Measurements from ENCODE around the gene TRNT1.

The TRNT1 gene

GRCh38 chr3:3113042-3113709 is 13.6 kb upstream of the TRNT1 start:
- no peak for DNase-seq

- DNase-seq = no peak
Measured at GRCh38 chr3:3117651-3118050, 9.1 kb upstream of the TRNT1 start.

- DNase-seq = no peak
Measured at GRCh38 chr3:3119393-3119851, 7.3 kb upstream of the TRNT1 start.

- DNase-seq = no peak
Measured at GRCh38 chr3:3125977-3126376, 763 bp upstream of the TRNT1 start.

GRCh38 chr3:3127432-3128010 is 781 bp downstream of the TRNT1 start:
- no peak for DNase-seq

DNA sequence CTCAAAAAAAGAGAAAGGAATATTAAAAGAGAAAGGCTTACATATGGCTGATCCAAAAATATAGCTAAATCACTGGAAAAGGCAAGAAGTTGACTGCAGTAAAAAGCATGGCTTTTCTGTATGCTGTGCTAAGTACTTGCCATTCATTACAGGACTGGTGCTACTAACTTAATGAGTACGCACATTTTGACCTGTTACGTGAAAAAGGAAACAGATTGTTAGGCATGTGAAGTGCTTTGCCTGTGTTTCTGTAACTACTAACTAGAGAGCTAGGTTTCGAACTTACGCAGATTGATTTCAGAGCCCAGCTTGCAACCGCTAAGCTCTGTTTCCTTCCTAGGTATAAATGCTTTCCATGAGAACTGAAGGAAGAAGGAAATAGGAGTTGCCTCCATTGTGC is 2.8 kb downstream of the TRNT1 start:
- no peak for DNase-seq

GRCh38 chr3:3133500-3133899 is 6.8 kb downstream of the TRNT1 start:
- DNase-seq = no peak

- DNase-seq = no peak
Measured at GRCh38 chr3:3134750-3135448, 8.2 kb downstream of the TRNT1 start.

DNA sequence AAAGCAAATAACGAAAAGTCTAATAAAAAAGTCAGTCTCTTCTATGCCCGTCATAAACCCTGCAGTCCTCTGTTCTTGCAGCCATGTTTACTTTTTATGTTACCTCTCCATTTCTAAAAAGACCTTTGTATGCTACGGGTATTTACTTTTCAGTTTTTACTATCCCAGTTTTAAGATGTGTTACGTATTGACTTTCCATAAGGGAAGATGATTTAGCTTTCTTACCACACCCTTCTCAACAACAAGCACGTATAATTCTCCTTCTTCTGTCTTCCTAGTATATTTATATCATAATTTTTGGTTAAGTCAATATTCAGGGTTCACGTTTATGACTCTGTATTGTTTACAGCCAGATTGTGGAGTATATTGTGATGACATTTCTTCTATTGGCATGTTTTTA is 10.8 kb downstream of the TRNT1 start:
- no peak for DNase-seq

DNA sequence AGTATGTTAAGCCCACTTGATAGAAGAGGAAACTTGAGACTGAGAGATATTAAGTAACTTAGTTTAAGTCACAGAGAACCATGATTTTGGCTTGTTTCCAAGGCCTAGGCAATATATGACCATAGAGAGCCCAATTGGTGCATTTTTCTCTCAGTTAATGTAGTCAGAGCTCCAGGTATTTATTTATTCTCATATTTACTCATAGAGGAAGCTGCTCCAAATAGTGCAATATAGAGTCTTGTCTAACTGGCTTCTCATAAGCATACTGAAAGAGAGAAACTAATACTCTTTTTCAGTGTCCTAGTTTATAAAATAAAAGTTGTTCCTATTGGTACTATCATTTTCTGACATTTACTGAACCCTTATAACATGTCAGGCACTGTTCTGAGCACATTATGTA is 15.2 kb downstream of the TRNT1 start:
- DNase-seq = no peak

DNA sequence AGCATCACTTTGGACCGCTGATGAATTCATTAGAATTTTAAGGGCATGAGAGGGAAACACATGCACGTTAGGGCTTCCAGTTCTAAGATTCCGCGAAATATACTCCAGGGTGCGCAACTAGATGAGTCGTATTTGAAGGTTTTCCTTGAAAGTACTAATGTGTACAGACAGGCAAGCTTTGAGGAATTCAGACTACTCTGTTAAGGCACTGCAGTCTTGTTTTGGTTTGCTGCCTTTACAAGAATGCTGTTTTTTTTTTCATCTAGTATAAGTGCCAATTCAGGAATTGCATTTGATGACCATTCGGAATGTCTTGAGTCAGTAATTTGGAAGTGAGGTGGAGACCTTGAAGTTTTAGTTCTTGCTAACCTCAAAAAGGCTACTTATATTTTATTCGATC is 19.1 kb downstream of the TRNT1 start:
- DNase-seq = no peak

DNA sequence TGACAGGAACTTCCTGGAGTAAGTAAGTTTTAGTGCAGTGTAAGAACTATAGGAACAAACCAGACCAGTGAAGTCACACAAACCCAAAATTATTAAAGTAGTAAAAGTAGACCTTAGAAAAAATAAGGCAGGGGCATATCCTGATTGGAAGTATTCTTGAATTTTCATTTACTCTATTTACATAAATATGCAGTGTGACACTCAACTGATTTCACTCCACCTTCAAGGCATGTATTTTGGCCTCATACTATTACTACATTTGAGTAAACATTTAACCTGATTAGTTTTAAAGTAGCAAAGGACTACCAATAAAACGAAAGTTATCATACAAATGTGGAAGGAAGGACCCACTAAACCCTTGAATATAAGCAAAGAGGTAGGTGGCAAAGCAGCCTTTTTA is 22.8 kb downstream of the TRNT1 start:
- DNase-seq = no peak

DNA sequence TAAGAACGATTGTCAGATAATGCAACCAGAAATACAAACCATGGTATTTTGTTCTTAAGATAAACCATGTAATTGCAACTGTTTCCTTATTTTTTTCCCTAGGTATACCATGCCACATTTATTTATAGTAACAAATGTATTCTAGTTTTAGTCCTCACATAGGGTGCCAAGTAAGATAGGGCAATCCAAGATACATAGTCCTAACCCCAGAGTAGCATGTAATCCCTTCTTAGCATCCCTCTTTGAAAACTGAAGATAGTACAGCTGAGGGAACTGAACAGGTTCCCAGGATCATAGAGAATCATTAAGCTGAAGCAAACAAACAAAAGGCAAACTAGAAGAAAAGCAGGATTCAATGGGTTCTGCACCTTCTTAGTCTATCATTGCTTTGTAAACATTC is 24.8 kb downstream of the TRNT1 start:
- no peak for DNase-seq

- DNase-seq = no peak
Measured at GRCh38 chr3:3154879-3155610, 28.3 kb downstream of the TRNT1 start.

DNA sequence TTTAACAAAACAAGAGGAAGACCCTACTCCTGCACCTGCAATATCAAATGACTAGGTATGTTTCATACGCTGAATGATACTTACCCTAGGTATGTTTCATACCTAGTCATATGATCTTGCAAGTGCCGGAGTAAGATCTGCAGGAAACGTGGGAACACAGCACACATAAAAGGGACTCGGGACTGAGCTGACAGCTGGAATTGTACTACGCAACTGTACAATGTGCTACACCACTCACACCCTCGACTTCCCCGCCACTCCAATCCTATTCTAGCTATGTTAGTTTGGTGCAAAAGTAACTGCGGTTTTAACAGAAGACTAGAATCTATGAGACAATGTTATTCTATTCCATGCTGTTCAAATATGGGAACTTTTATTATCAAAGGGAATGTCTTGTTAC is 30.7 kb downstream of the TRNT1 start:
- no peak for DNase-seq

- no peak for DNase-seq
Measured at GRCh38 chr3:3160826-3161225, 34.1 kb downstream of the TRNT1 start.

- no peak for DNase-seq
Measured at GRCh38 chr3:3165241-3165640, 38.5 kb downstream of the TRNT1 start.

GRCh38 chr3:3165650-3166049 is 38.9 kb downstream of the TRNT1 start:
- no peak for DNase-seq

- DNase-seq = no peak
Measured at GRCh38 chr3:3170998-3171397, 44.3 kb downstream of the TRNT1 start.

DNA sequence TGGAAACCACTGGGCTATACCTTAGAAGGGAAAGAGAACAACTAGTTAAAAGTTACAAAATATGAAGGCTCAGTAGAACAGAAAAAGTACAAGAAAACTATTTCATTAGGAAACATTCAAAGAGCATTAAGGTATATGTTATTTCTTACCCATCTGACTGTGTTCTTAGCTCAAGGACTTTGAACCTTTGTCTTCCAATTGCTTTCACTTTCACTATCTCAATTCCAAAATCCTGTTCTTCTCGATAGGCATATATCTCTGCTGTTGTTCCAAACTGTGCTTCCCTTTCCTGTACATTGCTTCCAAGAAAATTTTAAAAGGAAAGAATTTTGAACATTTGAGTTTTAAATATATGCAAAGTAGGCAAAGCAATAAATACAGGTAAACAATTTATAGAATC is 45.9 kb downstream of the TRNT1 start:
- DNase-seq = no peak

DNA sequence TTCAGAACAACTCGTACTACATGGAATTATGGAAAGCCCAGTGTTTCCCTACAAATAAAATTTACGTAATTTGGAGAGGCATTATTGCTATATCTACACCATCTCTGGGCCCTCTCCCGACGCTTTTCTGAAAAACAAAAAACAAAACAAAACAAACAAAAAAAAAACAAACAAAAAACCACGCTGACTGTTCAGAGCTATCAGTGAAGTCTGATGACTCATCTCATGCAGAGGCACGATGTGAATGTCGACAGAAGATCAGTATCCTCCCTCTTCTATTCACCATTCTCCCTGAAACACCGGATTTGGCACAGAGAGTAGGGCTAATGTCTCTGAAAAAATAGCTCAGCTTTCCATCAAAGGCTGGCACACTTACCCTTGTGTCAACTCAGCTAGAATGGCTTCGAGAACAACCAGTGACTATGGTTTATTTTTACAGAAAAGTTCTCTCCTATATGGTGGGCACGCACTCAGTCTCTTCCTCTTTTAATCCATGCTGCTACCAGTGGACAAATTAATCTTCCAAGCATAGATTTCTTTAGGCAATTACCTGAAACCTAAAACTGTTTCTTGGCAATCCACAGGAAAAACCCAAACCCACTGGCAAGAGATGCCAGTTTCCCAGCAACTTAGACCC is 51.2 kb downstream of the TRNT1 start:
- no peak for DNase-seq

DNA sequence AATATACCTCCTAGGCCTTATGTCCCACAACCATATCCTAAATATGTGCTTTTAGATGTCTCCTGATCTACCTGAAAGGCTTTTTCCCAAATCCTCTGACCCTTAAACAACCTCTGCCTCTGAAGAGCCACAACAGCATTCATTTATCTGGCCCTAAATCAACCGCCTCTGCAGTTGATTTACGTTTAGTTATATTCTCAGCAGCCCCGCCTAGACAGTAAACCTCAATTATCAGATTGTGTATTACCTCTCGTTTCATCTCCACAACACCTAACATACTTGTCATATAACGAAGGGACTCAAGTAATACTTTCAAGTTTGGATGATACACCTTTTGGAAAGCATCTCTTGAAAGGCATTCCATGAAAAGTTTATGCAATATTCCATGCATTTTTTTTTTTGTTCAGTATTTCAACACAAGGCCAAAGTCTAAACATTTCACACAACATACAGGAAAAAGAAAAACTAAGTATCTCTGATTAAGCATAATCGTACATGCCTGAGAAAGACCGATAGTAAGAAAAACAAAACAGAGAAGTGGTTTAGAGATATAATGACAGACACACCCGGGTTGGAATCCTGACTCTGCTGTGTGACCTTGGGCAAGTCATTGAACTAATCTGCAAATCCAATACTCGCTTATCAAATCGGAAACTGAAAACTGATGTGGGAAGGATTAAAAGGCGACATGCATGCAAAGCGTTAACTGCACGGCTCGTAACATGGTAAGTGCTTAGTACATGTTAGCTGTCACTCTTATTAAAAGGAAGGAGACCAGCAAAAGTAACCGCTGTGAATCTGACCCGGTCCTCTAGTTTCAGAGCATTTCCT is 52.0 kb downstream of the TRNT1 start:
- DNase-seq = no peak
